Suprapubic skin (tissue), 4 donors: ENCODE data around the gene FGF13. TPM values are rescaled to one million over a fixed set of nuclear protein-coding genes. Genes with fewer than 3 reads are reported as not detected.

Experiments
- DNase-seq, 2 donors: peaks; one replicate each; pipeline ENCODE4 v3.0.0-alpha.2; 2019; ENCODE audit warnings: low spot score in 2 of 2
- H3K27ac ChIP-seq: fragments of 200-600 bp; sonication (generic); one replicate; pipeline ENCODE4 v1.5.1; 2019
- H3K27me3 ChIP-seq: fragments of 200-600 bp; sonication (generic); one replicate; pipeline ENCODE4 v1.5.1; 2019
- H3K36me3 ChIP-seq: fragments of 200-600 bp; sonication (generic); one replicate; pipeline ENCODE4 v1.5.1; 2019
- H3K4me1 ChIP-seq: fragments of 200-600 bp; sonication (generic); one replicate; pipeline ENCODE4 v1.5.1; 2019
- H3K4me3 ChIP-seq: fragments of 200-600 bp; sonication (generic); one replicate; pipeline ENCODE4 v1.5.1; 2019; ENCODE audit warnings: mild to moderate bottlenecking
- H3K9me3 ChIP-seq: fragments of 200-600 bp; sonication (generic); one replicate; pipeline ENCODE4 v1.5.1; 2019
- EP300 ChIP-seq: sonication (generic); formaldehyde crosslinking; IDR thresholded peaks from one replicate; pipeline ENCODE4 v1.6.1; 2017; ENCODE audit warnings: antibody characterized with exemption
- POLR2A ChIP-seq, 2 donors: fragments of 450-650 bp; IDR thresholded peaks; one replicate each; pipeline ENCODE4 v1.6.1; 2017; ENCODE audit warnings: antibody characterized with exemption in 2 of 2, mild to moderate bottlenecking in 2 of 2, moderate library complexity in 2 of 2
- POLR2AphosphoS5 ChIP-seq, 3 donors: sonication (generic); formaldehyde crosslinking; IDR thresholded peaks; one replicate each; pipeline ENCODE4 v1.6.1; 2017; ENCODE audit warnings: antibody characterized with exemption in 3 of 3
- WGBS: methylation state at CpG from one replicate; pipeline ENCODE4 v1.1.5; 2018; 5-methylcytosine and 5-hydroxymethylcytosine counted together
- total RNA-seq, 4 donors: library from RNA; depleted of rRNA; stranded (reverse); fragments of >200 nt; gene quantifications; one replicate each; pipeline ENCODE4 v1.1.0, GENCODE V29; 2016
- TF ChIP-seq, protein P1 (sequence below), 2 donors: fragments of 200-600 bp in 1 of 2; fragments of 450-650 bp in 1 of 2; sonication (generic) in 1 of 2; IDR thresholded peaks; one replicate each; pipeline ENCODE4 v1.5.1; 2016 to 2019; ENCODE audit warnings: antibody characterized with exemption in 2 of 2, mild to moderate bottlenecking in 1 of 2, moderate library complexity in 1 of 2

Gene FGF13
- total RNA-seq, 4 donors from 2014 or later: 1.4 to 5.2 (median 1.8) TPM

DNA sequence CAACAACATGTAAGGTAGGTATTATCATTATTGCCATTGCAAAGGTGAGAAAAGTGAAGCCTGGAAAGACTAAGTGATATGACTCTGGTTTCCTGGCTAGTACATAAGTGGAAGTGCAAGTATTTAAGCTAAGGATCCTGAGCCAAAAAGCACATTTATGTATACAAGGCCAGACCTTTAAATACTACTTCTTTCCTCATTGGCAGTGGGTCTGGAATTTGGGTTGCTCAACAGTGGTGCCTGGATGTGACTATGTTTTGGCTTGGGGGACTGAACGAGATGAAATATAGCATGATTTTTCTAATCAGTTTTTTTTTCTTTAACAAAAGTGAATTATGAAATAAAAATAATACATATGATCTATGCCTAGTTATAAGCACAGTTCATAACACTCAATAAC, 7.4 kb upstream of the FGF13 start:
- Histone ChIP-seq H3K27ac (no peak overlapping the region), H3K9me3 (no peaks in the 10 kb centered on the region), H3K4me3 (no peak overlapping the region), H3K36me3 (no peaks in the 10 kb centered on the region), H3K27me3 (no peaks in the 10 kb centered on the region), H3K4me1 (no peaks in the 10 kb centered on the region)
- 33% methylated on average over 1 of the region's 1 CpG for WGBS
- DNase-seq: no peak
- TF ChIP-seq, protein P1, sequence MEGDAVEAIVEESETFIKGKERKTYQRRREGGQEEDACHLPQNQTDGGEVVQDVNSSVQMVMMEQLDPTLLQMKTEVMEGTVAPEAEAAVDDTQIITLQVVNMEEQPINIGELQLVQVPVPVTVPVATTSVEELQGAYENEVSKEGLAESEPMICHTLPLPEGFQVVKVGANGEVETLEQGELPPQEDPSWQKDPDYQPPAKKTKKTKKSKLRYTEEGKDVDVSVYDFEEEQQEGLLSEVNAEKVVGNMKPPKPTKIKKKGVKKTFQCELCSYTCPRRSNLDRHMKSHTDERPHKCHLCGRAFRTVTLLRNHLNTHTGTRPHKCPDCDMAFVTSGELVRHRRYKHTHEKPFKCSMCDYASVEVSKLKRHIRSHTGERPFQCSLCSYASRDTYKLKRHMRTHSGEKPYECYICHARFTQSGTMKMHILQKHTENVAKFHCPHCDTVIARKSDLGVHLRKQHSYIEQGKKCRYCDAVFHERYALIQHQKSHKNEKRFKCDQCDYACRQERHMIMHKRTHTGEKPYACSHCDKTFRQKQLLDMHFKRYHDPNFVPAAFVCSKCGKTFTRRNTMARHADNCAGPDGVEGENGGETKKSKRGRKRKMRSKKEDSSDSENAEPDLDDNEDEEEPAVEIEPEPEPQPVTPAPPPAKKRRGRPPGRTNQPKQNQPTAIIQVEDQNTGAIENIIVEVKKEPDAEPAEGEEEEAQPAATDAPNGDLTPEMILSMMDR (IDR thresholded peaks at IDR 0.05): no peak
- no peak for TF ChIP-seq EP300

DNA sequence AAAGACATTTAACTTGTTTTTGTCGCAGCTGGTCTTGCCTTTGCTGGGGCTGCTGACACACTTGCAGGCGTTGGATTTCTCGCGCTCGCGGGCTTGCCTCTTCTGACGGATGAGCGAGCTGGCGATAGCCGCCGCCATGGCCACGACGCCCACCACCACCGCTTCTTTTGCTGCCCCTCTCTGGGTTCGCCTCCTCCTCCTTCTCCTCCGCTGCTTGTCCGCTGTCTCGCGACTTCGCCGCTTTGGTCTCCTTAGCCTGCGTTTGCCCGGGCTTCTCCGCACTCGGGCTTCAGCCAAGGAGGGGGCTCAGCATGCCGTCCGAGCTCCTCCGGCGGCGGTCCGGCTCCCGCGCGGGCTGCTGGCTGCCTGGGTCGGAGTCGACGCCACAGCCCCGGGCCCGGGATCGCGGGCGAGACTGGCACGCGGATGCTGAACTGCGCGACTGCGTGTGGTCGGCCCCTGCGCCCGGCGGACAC, 613 bp downstream of the FGF13 start:
- Histone ChIP-seq H3K4me1 (peaks cover 2% of the 10 kb centered on the region), H3K36me3 (no peaks in the 10 kb centered on the region), H3K27ac (no peak overlapping the region), H3K9me3 (no peaks in the 10 kb centered on the region), H3K27me3 (peaks cover 6% of the 10 kb centered on the region), H3K4me3 (peak overlapping the region; percentile 50)
- no peak for TF ChIP-seq EP300
- TF ChIP-seq, protein P1 (IDR thresholded peaks at IDR 0.05): no peak
- no peak for TF ChIP-seq POLR2AphosphoS5 (IDR thresholded peaks at IDR 0.05)
- TF ChIP-seq POLR2A (IDR thresholded peaks at IDR 0.05): no peak
- DNase-seq: no peak
- 47% methylated on average over 30 of the region's 51 CpGs for WGBS

DNA sequence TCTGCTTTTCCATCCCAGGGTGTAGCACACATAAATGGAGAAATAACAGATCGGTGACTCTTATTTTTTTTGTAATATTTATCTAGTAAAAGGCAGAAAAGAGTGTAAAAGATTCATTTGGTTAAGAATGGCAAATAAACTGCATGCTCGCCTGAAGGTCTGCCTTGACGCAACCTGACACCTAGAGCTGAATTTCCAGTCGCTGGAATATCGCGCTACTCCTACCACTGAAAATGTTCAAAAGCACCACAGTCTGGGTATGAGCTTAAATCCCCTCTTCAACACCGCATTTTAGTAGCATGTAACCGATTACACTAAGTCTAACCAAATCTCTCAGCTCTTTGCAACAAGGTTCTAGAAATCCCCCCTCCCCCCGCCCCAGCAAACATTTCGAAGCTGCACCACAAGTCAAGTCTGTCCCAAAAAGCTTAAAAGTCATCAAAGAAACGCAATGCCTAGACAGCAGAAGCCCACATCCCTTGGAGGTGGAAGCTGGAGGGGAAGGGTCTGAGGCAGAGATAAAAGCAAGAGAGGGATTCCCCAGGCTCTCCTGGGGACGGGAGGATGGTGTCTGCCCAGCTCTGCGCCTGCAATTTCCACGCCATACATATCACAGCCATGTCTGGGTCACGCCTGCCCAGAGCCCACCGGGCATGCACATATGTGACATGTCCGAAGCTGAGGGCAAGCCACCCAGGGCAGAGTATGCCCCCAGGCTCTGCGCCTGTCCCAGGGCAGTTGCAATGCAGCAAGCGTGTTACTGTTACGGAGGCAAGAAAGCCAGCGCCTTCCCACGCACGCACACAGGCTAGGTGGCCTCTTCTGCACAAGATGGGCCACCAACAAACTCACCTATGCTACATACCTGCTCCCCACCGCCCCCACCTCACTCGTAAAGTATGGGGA, 1.4 kb downstream of the FGF13 start:
- Histone ChIP-seq H3K4me3 (peak overlapping the region; percentile 50), H3K27ac (no peak overlapping the region), H3K36me3 (no peaks in the 10 kb centered on the region), H3K9me3 (no peaks in the 10 kb centered on the region), H3K27me3 (peaks cover 6% of the 10 kb centered on the region), H3K4me1 (peaks cover 2% of the 10 kb centered on the region)
- peak in 1 of 2 donors; percentile 50 for DNase-seq
- TF ChIP-seq EP300 (no peak), POLR2AphosphoS5 (IDR thresholded peaks at IDR 0.05) (no peak), POLR2A (IDR thresholded peaks at IDR 0.05) (no peak)
- TF ChIP-seq, protein P1 (IDR thresholded peaks at IDR 0.05): no peak
- WGBS: 39% methylated on average over 19 of the region's 25 CpGs

DNA sequence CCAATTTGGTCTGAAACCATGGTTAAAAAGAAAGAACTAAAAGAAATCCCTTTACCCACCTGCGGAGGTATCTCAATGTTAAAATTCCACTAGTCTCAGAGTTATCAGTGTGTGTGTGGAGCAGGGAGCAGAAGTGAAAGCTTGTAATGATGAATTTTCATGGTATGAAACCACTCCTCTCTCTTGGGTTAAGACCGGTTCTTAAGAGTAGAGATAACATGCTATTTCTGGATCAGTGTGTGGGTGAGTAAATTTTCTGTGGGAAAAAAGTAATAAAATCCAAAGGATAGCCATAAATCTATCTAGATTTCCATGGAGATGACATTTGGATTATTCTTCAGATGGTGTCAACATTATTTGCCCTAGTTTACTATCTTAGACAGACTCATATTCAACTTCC, 3.2 kb downstream of the FGF13 start:
- Histone ChIP-seq H3K9me3 (no peaks in the 10 kb centered on the region), H3K27me3 (peaks cover 6% of the 10 kb centered on the region), H3K4me1 (peaks cover 2% of the 10 kb centered on the region)

DNA sequence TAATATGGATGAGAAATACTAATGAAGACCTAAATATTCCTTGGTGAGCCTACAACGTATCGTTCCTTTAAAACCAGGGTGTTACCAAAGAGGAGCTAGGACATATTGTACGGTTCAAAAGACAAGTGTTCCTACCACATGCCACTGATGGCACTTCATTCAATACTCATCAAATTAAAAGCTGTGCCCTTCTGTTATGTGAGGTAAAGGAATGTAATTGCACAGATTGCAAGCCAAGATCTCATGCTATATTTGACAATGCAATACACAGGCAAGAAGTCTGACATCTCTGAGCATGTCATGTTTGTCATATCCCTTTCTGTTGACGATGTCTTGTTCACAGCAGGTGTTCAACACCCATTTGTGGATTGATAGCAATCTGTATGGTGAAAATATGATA, 6.9 kb downstream of the FGF13 start:
- H3K4me3 ChIP-seq: no peak overlapping the region
- H3K27ac ChIP-seq: no peak overlapping the region
- WGBS: 80% methylated on average over 4 of the region's 4 CpGs
- TF ChIP-seq, protein P1 (IDR thresholded peaks at IDR 0.05): no peak
- TF ChIP-seq POLR2AphosphoS5 (IDR thresholded peaks at IDR 0.05): no peak
- no peak for TF ChIP-seq POLR2A (IDR thresholded peaks at IDR 0.05)
- H3K9me3 ChIP-seq: no peaks in the 10 kb centered on the region
- H3K36me3 ChIP-seq: no peaks in the 10 kb centered on the region
- DNase-seq: no peak
- H3K27me3 ChIP-seq: no peaks in the 10 kb centered on the region
- H3K4me1 ChIP-seq: no peaks in the 10 kb centered on the region

More for the DNA sequence above, 3.2 kb downstream of the FGF13 start:
- DNase-seq: no peak
- no peaks in the 10 kb centered on the region for H3K36me3 ChIP-seq
- WGBS: 67% methylated on average over 2 of the region's 2 CpGs
- TF ChIP-seq, protein P1 (IDR thresholded peaks at IDR 0.05): no peak
- TF ChIP-seq POLR2AphosphoS5 (IDR thresholded peaks at IDR 0.05): no peak
- TF ChIP-seq POLR2A (IDR thresholded peaks at IDR 0.05): no peak
- TF ChIP-seq EP300: no peak
- no peak overlapping the region for H3K27ac ChIP-seq
- H3K4me3 ChIP-seq: no peak overlapping the region
